ENCODE measurements around the gene PANK2.

Gene PANK2

DNA sequence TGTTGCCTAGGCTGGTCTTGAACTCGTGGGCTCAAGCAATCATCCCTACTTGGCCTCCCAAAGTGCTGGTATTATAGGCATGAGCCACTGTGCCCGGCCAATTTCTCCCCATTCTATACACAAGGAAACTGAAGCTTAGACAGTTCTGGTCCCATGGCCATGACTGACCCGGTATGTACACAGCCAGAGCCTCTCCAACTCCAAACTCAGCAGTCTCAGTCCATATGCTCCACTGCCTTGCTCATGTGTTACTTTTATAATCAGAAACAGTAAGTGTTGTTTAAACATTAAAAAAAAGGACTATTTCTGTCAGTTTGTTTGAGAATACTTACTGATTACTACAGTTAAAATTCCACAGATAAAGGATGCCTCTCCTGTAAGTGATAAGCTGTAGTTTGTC lies 75.5 kb downstream of the PANK2 start:
- H3K4me1 ChIP-seq (ENCODE audit: insufficient read depth, low read length): no peaks in the 10 kb centered on the region
- peaks cover 47% of the 10 kb centered on the region for H3K79me2 ChIP-seq (ENCODE audit: insufficient read depth, low read length)
- H3K36me3 ChIP-seq (ENCODE audit: insufficient read depth, low read length): peaks cover 37% of the 10 kb centered on the region
- DNase-seq: no peak
- no peaks in the 10 kb centered on the region for H3K27me3 ChIP-seq (ENCODE audit: insufficient read depth, low read length, poor library complexity)
- no peak overlapping the region for H3K4me3 ChIP-seq (ENCODE audit: low read depth in 1 of 2, low read length in 2 of 2)
- no peak overlapping the region for H3K27ac ChIP-seq (ENCODE audit: low read length)
- H3K9ac ChIP-seq (ENCODE audit: low read depth, low read length): no peak overlapping the region
- H3K9me3 ChIP-seq (ENCODE audit: insufficient read depth, low read length, severe bottlenecking): no peaks in the 10 kb centered on the region
- ATAC-seq (ENCODE audit: insufficient read depth, low read depth): no peak
- no peak overlapping the region for H2AFZ ChIP-seq (ENCODE audit: low read depth, low read length)
- H3K4me2 ChIP-seq (ENCODE audit: insufficient read depth, low read length): no peak overlapping the region
- TF ChIP-seq EZH2 (IDR thresholded peaks at IDR 0.05; ENCODE audit: borderline replicate concordance, low read depth, low read length, severe bottlenecking): no peak
- TF ChIP-seq, protein P1, sequence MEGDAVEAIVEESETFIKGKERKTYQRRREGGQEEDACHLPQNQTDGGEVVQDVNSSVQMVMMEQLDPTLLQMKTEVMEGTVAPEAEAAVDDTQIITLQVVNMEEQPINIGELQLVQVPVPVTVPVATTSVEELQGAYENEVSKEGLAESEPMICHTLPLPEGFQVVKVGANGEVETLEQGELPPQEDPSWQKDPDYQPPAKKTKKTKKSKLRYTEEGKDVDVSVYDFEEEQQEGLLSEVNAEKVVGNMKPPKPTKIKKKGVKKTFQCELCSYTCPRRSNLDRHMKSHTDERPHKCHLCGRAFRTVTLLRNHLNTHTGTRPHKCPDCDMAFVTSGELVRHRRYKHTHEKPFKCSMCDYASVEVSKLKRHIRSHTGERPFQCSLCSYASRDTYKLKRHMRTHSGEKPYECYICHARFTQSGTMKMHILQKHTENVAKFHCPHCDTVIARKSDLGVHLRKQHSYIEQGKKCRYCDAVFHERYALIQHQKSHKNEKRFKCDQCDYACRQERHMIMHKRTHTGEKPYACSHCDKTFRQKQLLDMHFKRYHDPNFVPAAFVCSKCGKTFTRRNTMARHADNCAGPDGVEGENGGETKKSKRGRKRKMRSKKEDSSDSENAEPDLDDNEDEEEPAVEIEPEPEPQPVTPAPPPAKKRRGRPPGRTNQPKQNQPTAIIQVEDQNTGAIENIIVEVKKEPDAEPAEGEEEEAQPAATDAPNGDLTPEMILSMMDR (IDR thresholded peaks at IDR 0.05; ENCODE audit: borderline replicate concordance, extremely low read depth, low read length, poor library complexity, severe bottlenecking): no peak
- no peaks in the 10 kb centered on the region; the same call in 1 of the 2 replicates for H4K20me1 ChIP-seq (ENCODE audit: insufficient read depth, low read length)

GRCh38 chr20:3966571-3966970 lies 77.4 kb downstream of the PANK2 start:
- ATAC-seq (ENCODE audit: insufficient read depth, low read depth) (no peak), DNase-seq (no peak)
- Histone ChIP-seq H3K9ac (ENCODE audit: low read depth, low read length) (no peak overlapping the region), H3K36me3 (ENCODE audit: insufficient read depth, low read length) (peaks cover 23% of the 10 kb centered on the region), H3K4me1 (ENCODE audit: insufficient read depth, low read length) (no peaks in the 10 kb centered on the region), H4K20me1 (ENCODE audit: insufficient read depth, low read length) (no peaks in the 10 kb centered on the region; the same call in 1 of the 2 replicates), H2AFZ (ENCODE audit: low read depth, low read length) (no peak overlapping the region), H3K79me2 (ENCODE audit: insufficient read depth, low read length) (peaks cover 65% of the 10 kb centered on the region), H3K27me3 (ENCODE audit: insufficient read depth, low read length, poor library complexity) (no peaks in the 10 kb centered on the region), H3K27ac (ENCODE audit: low read length) (no peak overlapping the region), H3K4me2 (ENCODE audit: insufficient read depth, low read length) (no peak overlapping the region), H3K4me3 (ENCODE audit: low read depth in 1 of 2, low read length in 2 of 2) (no peak overlapping the region), H3K9me3 (ENCODE audit: insufficient read depth, low read length, severe bottlenecking) (no peaks in the 10 kb centered on the region)
- TF ChIP-seq, protein P1 (IDR thresholded peaks at IDR 0.05; ENCODE audit: borderline replicate concordance, extremely low read depth, low read length, poor library complexity, severe bottlenecking): no peak
- no peak for TF ChIP-seq EZH2 (IDR thresholded peaks at IDR 0.05; ENCODE audit: borderline replicate concordance, low read depth, low read length, severe bottlenecking)

DNA sequence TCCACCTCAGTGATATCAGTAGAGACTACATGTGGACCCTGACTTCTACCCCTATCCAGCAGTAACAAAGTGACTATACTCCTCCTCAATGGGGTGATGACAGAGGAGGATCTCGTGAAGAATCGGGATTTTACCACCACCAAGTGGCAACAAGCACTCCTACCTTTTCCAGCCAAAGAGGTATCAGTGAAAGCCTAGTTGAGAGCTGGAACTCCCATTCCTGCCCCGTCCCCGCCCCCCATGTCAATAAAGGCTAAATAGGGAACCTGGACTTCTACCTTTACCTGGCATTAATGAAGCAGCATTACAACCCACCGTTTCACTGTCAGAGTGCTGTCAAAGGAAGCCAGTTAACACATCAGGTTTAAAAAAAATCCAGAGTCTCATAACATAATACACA lies 80.8 kb downstream of the PANK2 start:
- H3K4me1 ChIP-seq (ENCODE audit: insufficient read depth, low read length): no peaks in the 10 kb centered on the region
- no peaks in the 10 kb centered on the region for H3K27me3 ChIP-seq (ENCODE audit: insufficient read depth, low read length, poor library complexity)
- ATAC-seq (ENCODE audit: insufficient read depth, low read depth) (no peak), DNase-seq (no peak)
- H3K4me2 ChIP-seq (ENCODE audit: insufficient read depth, low read length): no peak overlapping the region
- no peaks in the 10 kb centered on the region for H3K9me3 ChIP-seq (ENCODE audit: insufficient read depth, low read length, severe bottlenecking)
- H3K36me3 ChIP-seq (ENCODE audit: insufficient read depth, low read length): peaks cover 5% of the 10 kb centered on the region; the same call in 1 of the 2 replicates
- no peaks in the 10 kb centered on the region; the same call in 1 of the 2 replicates for H4K20me1 ChIP-seq (ENCODE audit: insufficient read depth, low read length)
- H3K4me3 ChIP-seq (ENCODE audit: low read depth in 1 of 2, low read length in 2 of 2): no peak overlapping the region
- H3K27ac ChIP-seq (ENCODE audit: low read length): no peak overlapping the region
- no peak overlapping the region for H2AFZ ChIP-seq (ENCODE audit: low read depth, low read length)
- no peak for TF ChIP-seq EZH2 (IDR thresholded peaks at IDR 0.05; ENCODE audit: borderline replicate concordance, low read depth, low read length, severe bottlenecking)
- TF ChIP-seq, protein P1 (IDR thresholded peaks at IDR 0.05; ENCODE audit: borderline replicate concordance, extremely low read depth, low read length, poor library complexity, severe bottlenecking): no peak
- H3K79me2 ChIP-seq (ENCODE audit: insufficient read depth, low read length): peaks cover 86% of the 10 kb centered on the region
- H3K9ac ChIP-seq (ENCODE audit: low read depth, low read length): no peak overlapping the region

DNA sequence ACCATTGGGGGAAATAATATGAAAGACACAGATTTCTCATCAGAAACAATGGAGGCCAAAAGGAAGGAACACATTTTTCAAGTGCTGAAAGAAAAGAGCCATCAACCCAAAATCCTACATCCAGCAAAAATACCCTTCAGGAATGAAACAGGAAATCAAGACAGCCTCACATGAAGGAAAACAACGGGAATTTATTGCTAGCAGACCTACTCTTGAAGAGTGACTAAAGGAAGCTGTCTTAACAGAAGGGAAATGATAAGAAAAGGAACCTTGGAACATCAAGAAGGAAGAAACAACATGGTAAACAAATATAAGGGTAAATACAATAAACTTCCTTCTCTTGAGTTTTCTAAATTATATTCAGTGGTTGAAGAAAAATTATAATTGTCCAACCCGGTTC lies 82.0 kb downstream of the PANK2 start:
- TF ChIP-seq EZH2 (IDR thresholded peaks at IDR 0.05; ENCODE audit: borderline replicate concordance, low read depth, low read length, severe bottlenecking): no peak
- no peaks in the 10 kb centered on the region for H3K4me1 ChIP-seq (ENCODE audit: insufficient read depth, low read length)
- H3K27ac ChIP-seq (ENCODE audit: low read length): no peak overlapping the region
- H3K9me3 ChIP-seq (ENCODE audit: insufficient read depth, low read length, severe bottlenecking): no peaks in the 10 kb centered on the region
- H3K36me3 ChIP-seq (ENCODE audit: insufficient read depth, low read length): peaks cover 12% of the 10 kb centered on the region
- no peak overlapping the region for H3K9ac ChIP-seq (ENCODE audit: low read depth, low read length)
- H3K79me2 ChIP-seq (ENCODE audit: insufficient read depth, low read length): peaks cover 93% of the 10 kb centered on the region
- H2AFZ ChIP-seq (ENCODE audit: low read depth, low read length): no peak overlapping the region
- no peaks in the 10 kb centered on the region for H3K27me3 ChIP-seq (ENCODE audit: insufficient read depth, low read length, poor library complexity)
- H4K20me1 ChIP-seq (ENCODE audit: insufficient read depth, low read length): no peaks in the 10 kb centered on the region; the same call in 1 of the 2 replicates
- no peak for ATAC-seq (ENCODE audit: insufficient read depth, low read depth)
- H3K4me2 ChIP-seq (ENCODE audit: insufficient read depth, low read length): no peak overlapping the region
- no peak overlapping the region for H3K4me3 ChIP-seq (ENCODE audit: low read depth in 1 of 2, low read length in 2 of 2)
- no peak for DNase-seq
